Measurements from ENCODE around the gene CDK2AP2.
"Not testable (repeated sequence)": the region's sequence is repeated elsewhere in the genome, so short reads cannot be mapped to it uniquely, and the experiment has no call there.

CDK2AP2 gene

DNA sequence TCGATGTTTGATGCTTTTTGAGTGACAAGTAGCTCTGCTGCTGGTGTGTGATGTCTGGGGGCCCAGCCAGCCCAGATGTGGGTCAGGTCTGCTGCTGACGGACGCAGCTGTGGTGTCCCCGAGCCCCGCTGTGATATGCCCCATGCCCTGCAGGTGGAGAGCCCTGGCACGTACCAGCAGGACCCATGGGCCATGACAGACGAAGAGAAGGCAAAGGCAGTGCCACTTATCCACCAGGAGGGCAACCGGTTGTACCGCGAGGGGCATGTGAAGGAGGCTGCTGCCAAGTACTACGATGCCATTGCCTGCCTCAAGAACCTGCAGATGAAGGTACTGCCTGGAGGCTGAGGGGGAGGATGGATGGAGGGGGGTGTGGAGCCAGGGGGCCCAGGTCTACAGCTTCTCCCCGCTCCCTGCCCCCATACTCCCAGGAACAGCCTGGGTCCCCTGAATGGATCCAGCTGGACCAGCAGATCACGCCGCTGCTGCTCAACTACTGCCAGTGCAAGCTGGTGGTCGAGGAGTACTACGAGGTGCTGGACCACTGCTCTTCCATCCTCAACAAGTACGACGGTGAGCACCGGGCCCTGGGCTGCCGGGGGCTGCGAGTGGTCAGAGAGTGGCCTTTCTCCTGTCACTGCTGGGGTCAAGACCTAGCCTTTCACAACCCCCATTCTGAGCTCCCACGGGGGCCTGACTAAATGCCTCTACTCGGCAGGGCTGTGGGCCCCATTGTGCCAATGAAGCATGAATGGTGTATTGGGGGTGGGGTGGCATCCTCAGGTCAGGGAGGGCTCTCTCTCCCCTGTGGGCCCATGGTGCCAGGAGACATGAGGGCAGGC is 17.9 kb downstream of the CDK2AP2 start:
- DNase-seq (ENCODE audit: low read depth, low spot score) = no peak

- no peak for DNase-seq (ENCODE audit: low read depth, low spot score)
Observed at GRCh38 chr11:67489203-67489884, 18.6 kb downstream of the CDK2AP2 start.

DNA sequence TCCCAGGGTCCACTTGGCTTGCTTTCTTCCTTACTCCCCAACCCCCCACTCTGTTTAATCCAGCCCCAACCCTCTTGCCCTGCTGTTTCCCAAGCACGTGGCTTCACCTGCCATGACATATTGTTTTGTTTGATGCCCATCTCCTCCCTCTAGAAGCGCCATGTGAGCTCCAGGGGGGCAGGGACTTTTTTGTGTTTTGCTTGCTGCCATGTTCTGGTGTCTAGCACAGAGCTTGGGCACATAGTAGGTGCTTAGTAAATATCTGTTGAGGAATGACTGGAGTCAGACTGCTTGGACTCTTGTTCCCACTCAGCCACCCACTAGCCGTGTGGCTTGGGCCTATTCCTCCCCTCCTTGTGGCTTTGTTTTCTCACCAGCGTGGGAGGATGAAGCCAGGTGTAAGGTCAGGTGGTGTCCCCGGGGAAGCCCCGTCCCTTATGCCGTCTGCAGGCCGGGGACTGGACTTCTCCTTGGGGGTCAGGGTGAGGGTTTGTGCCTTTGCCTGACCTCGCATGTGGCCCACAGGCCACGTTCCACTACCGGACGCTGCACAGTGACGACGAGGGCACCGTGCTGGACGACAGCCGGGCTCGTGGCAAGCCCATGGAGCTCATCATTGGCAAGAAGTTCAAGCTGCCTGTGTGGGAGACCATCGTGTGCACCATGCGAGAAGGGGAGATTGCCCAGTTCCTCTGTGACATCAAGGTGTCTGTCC is 21.3 kb downstream of the CDK2AP2 start:
- DNase-seq (ENCODE audit: low read depth, low spot score) = no peak

GRCh38 chr11:67485873-67486361 is 22.0 kb downstream of the CDK2AP2 start:
- DNase-seq (ENCODE audit: low read depth, low spot score) = not testable (repeated sequence)

DNA sequence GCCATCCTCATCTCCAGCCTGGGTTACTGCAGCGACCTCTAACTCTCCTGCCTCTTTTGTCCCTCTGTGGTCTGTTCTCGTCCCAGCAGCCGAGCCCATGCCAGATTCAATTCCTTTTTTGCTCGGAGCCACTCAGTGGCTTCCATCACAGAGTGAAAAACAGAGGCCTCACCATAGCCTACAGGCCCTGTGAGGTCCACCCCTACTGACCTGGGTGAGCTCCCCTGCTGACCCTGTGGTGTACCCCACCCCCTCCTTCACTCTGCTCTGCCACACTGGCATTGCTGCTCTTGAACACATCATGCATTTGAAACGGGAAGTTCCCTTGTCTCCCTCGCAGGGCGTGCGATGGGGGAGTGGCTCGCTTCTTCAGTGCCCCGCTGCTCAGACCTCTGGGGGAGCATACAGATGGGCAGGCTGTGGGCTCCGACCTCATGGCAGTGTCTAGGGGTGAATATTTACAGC is 23.1 kb downstream of the CDK2AP2 start:
- DNase-seq (ENCODE audit: low read depth, low spot score) = no peak

DNA sequence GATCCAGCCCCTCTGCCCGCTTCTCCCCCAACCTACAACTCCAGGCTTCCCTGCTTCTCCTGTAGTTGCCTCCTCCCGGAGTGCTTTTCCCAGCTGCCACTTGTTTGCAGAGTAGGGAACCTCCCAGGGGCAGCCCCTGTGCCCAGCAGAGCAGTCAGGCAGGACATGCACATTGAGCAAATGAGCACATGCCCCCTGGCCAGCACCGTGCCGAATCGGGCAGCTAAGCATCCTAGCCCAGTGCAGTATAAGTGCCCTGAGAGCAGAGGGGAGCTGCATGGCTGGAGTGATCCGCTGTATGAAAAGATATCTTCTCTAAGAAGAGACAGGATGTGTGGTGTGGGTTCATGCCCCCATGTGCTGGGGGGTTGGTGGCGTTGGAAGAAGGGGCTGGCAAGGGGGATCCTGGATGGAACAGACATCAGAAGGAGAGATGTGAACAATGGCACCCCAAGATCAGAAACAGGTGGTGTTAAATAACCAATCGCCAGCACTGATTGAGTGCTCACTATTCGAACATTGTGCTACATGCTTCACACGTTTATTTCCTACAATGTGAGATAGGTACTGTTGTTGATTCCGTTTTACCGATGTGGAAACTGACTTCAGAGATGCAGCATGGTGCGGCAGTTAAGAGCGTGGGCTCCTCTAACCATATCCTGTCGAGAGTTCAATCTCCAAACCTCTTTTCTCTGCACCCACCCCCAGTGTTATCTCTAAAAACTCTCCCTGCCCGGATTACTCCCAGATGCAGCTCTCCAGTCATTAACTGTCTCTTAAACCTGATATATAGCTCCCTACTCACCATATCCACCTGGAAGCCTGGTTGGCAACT is 23.9 kb downstream of the CDK2AP2 start:
- no peak for DNase-seq (ENCODE audit: low read depth, low spot score)

GRCh38 chr11:67482827-67483798 is 24.8 kb downstream of the CDK2AP2 start, which contains the start of gene AIP:
Gene AIP, plus strand, starts transcription at chr11:67483026. Its CDS starts 133 bp downstream, at chr11:67483159.
- DNase-seq (ENCODE audit: low read depth, low spot score) = peak; percentile 96

- DNase-seq (ENCODE audit: low read depth, low spot score) = no peak
Observed at GRCh38 chr11:67482275-67482826, 25.6 kb downstream of the CDK2AP2 start.

- DNase-seq (ENCODE audit: low read depth, low spot score) = not testable (repeated sequence)
Observed at GRCh38 chr11:67477344-67478050, 30.5 kb downstream of the CDK2AP2 start.

DNA sequence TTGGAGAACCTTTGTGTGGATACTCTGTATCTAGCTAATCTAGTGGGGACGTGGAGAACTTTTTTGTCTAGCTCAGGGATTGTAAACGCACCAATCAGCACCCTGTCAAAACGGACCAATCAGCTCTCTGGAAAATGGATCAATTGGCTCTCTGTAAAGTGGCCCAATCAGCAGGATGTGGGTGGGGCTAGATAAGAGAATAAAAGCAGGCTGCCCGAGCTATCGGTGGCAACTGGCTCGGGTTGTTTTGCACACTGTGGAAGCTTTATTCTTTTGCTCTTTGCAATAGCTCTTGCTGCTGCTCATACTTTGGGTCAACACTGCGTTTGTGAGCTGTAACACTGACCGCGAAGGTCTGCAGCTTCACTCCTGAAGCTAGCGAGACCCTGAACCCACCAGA is 31.3 kb downstream of the CDK2AP2 start:
- DNase-seq (ENCODE audit: low read depth, low spot score) = not testable (repeated sequence)

GRCh38 chr11:67472882-67473281 is 35.1 kb downstream of the CDK2AP2 start:
- no peak for DNase-seq (ENCODE audit: low read depth, low spot score)

DNA sequence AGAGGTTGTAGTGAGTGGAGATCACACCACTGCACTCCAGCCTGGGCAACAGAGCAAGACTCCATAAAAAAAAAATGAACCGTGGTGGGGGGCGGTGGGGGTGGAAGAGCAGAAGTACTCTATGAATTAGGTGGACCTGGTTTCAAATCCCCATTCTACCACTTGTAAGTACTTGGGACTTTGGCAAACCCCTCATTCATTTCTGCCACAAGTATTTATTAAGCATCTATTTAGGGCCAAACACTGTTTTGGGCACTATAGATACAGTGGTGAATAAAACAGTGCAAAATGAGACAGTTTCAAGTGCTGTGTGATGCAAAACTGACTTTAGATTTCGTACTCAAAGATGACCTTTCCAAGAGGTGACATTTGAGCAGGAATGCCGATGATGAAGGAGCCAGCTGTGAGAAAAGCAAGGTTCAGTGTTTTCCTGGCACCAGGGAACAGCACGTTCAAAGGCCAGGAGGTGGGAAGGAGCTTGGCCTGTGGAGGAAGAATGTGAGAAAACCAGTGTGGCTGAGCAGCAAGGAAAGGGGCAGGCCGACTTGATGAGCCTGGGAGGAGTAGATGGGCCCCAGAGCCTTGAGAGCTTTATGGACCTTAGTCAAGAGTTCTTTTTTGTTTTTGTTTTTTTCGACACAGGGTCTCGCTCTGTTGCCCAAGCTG is 37.5 kb downstream of the CDK2AP2 start:
- DNase-seq (ENCODE audit: low read depth, low spot score) = no peak

- no peak for DNase-seq (ENCODE audit: low read depth, low spot score)
Observed at GRCh38 chr11:67469508-67469811, 38.5 kb downstream of the CDK2AP2 start.

- DNase-seq (ENCODE audit: low read depth, low spot score) = peak; percentile 41
Observed at GRCh38 chr11:67468759-67469507, 39.0 kb downstream of the CDK2AP2 start, which contains the start of gene TMEM134. Gene TMEM134, minus strand, starts transcription at chr11:67469251. Its CDS starts 59 bp downstream, at chr11:67469192.

GRCh38 chr11:67468456-67468758 is 39.6 kb downstream of the CDK2AP2 start:
- DNase-seq (ENCODE audit: low read depth, low spot score) = no peak

DNA sequence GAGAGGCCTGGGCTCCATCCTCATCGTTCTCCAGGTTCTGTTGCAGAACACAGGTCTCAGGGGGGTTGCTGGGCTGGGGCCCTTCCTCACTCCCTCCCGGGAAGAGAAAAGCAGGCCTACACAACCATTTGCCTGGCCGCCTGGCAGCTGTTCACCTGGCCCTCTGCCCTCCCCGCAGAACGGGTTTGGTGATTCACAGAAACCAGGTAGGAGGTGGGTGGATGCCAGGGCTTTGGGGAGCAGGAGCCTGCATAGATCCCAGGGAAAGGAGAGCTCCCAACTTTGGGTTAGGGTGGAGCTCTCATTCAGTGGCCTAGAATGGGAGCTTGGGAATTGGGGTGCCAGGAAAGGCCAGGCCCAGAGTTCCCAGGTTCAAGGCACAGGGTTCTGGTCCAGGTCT is 39.9 kb downstream of the CDK2AP2 start:
- DNase-seq (ENCODE audit: low read depth, low spot score) = no peak

- DNase-seq (ENCODE audit: low read depth, low spot score) = no peak
Observed at GRCh38 chr11:67466962-67467771, 40.8 kb downstream of the CDK2AP2 start.
